HepG2 (cell line): ENCODE results near the gene RELB. TPM values are rescaled to one million over a fixed set of nuclear protein-coding genes. Genes with fewer than 3 reads are reported as not detected.
A peak's percentile ranks its signal among the peaks of the same experiment; 100 is the strongest.

Experiments used
- ATF1 ChIP-seq: IDR thresholded peaks from 2 replicates; pipeline ENCODE4 v1.6.1; 2016; ENCODE audit warnings: mild to moderate bottlenecking, control low read depth
- BRCA1 ChIP-seq: sonication (generic); formaldehyde crosslinking; IDR thresholded peaks from 2 replicates; pipeline ENCODE4 v1.4.0; 2020; ENCODE audit warnings: missing genetic modification reagents
- CENPT ChIP-seq: sonication (generic); formaldehyde crosslinking; IDR thresholded peaks from 2 replicates; pipeline ENCODE4 v1.8.0; 2022; ENCODE audit warnings: low read depth, mild to moderate bottlenecking, moderate library complexity, missing genetic modification reagents
- FOXJ3 ChIP-seq: sonication (generic); formaldehyde crosslinking; IDR thresholded peaks from 2 replicates; pipeline ENCODE4 v1.4.0; 2020; ENCODE audit warnings: missing genetic modification reagents, mild to moderate bottlenecking, borderline replicate concordance
- HNF1B ChIP-seq: sonication (generic); formaldehyde crosslinking; IDR thresholded peaks from 2 replicates; pipeline ENCODE4 v1.5.1; 2020; ENCODE audit warnings: mild to moderate bottlenecking, moderate library complexity, missing genetic modification reagents
- PBX2 ChIP-seq: IDR thresholded peaks from 2 replicates; pipeline ENCODE4 v1.6.1; 2016; ENCODE audit warnings: control low read depth
- REL ChIP-seq: sonication (generic); formaldehyde crosslinking; conservative IDR thresholded peaks from 2 replicates; pipeline ENCODE4 v1.8.0; 2022; ENCODE audit warnings: mild to moderate bottlenecking, missing genetic modification reagents, moderate library complexity
- SAFB2 ChIP-seq: sonication (generic); formaldehyde crosslinking; IDR thresholded peaks from 2 replicates; pipeline ENCODE4 v1.5.1; 2020; ENCODE audit warnings: missing genetic modification reagents, low read depth, mild to moderate bottlenecking, borderline replicate concordance
- SKIL ChIP-seq: sonication (generic); formaldehyde crosslinking; IDR thresholded peaks from 2 replicates; pipeline ENCODE4 v1.8.0; 2022; ENCODE audit warnings: missing genetic modification reagents, mild to moderate bottlenecking, moderate library complexity, borderline replicate concordance
- SNAI1 ChIP-seq: sonication (generic); formaldehyde crosslinking; IDR thresholded peaks from 2 replicates; pipeline ENCODE4 v1.5.0; 2020; ENCODE audit warnings: mild to moderate bottlenecking, missing genetic modification reagents, borderline replicate concordance
- TERF1 ChIP-seq: sonication (generic); formaldehyde crosslinking; IDR thresholded peaks from 2 replicates; pipeline ENCODE4 v1.8.0; 2022; ENCODE audit warnings: mild to moderate bottlenecking, missing genetic modification reagents, moderate library complexity
- TMF1 ChIP-seq: sonication (generic); formaldehyde crosslinking; IDR thresholded peaks from 2 replicates; pipeline ENCODE4 v1.8.1; 2022; ENCODE audit warnings: low read depth, missing genetic modification reagents
- ZNF234 ChIP-seq: sonication (generic); formaldehyde crosslinking; conservative IDR thresholded peaks from 2 replicates; pipeline ENCODE4 v1.5.1; 2020; ENCODE audit warnings: mild to moderate bottlenecking, missing genetic modification reagents
- ZNF362 ChIP-seq: sonication (generic); formaldehyde crosslinking; IDR thresholded peaks from 2 replicates; pipeline ENCODE4 v1.4.0; 2020; ENCODE audit warnings: missing genetic modification reagents, mild to moderate bottlenecking, borderline replicate concordance
- ZNF484 ChIP-seq: sonication (generic); formaldehyde crosslinking; IDR thresholded peaks from 2 replicates; pipeline ENCODE4 v1.5.1; 2020; ENCODE audit warnings: mild to moderate bottlenecking, low read depth, missing genetic modification reagents, borderline replicate concordance
- ZNF513 ChIP-seq: sonication (generic); formaldehyde crosslinking; conservative IDR thresholded peaks from 2 replicates; pipeline ENCODE4 v1.5.0; 2020; ENCODE audit warnings: missing genetic modification reagents
- ZSCAN31 ChIP-seq: sonication (generic); formaldehyde crosslinking; IDR thresholded peaks from 2 replicates; pipeline ENCODE4 v1.5.0; 2020; ENCODE audit warnings: low read depth, mild to moderate bottlenecking, missing genetic modification reagents
- polyA plus RNA-seq, 8 experiments: library from polyadenylated mRNA; depleted of rRNA in 3 of 8; stranded (reverse) in 7 of 8; unstranded in 1 of 8; fragments of >200 nt; fragmentation: Illumina TruSeq in 4 of 8; extraction: Trizol in 4 of 8; gene quantifications; 2 replicates each; pipeline versions ENCODE4 v1.2.1 to v1.2.3, GENCODE V29; 2011 to 2016; ENCODE audit warnings: low read depth in 4 of 8, missing spikeins in 1 of 8, mixed read lengths in 1 of 8; ENCODE audit not compliant: insufficient read depth in 1 of 8
- total RNA-seq, 5 experiments: library from RNA; depleted of rRNA; stranded (reverse); fragments of >200 nt; fragmentation: Illumina TruSeq; extraction: Trizol; gene quantifications; 2 replicates each; pipeline ENCODE4 v1.2.3, GENCODE V29; 2016; ENCODE audit warnings: low read depth in 1 of 5

RELB gene
- total and polyA plus RNA-seq, 2 of the 13 experiments (the other 11 are each of a cell fraction or from before 2014, with no cell fraction given) = 1.9 to 3.5 TPM

- no peak for TF ChIP-seq ZNF513
- TF ChIP-seq REL (CRISPR knock-in tag) = no peak
- TF ChIP-seq SNAI1 = peak; percentile 92; the same call in 1 of the 2 replicates
- no peak for TF ChIP-seq ZNF484
- no peak for TF ChIP-seq SKIL (CRISPR knock-in tag)
- no peak for TF ChIP-seq TMF1 (CRISPR knock-in tag)
- no peak for TF ChIP-seq FOXJ3 (CRISPR knock-in tag)
- no peak for TF ChIP-seq PBX2 (CRISPR knock-in tag)
- TF ChIP-seq HNF1B = peak; percentile 90
- TF ChIP-seq ZSCAN31 = no peak
- TF ChIP-seq ZNF362 = no peak
- no peak for TF ChIP-seq SAFB2 (CRISPR knock-in tag)
- no peak for TF ChIP-seq ZNF234
- TF ChIP-seq TERF1 (CRISPR knock-in tag) = no peak
- no peak for TF ChIP-seq BRCA1
- TF ChIP-seq CENPT (CRISPR knock-in tag) = 0 out of 2 replicates have a peak, but pooled peaks have one; percentile 32
- TF ChIP-seq ATF1 (CRISPR knock-in tag) = peak; percentile 89
Observed at GRCh38 chr19:44954649-44955504, 46.4 kb upstream of the RELB start, which contains the start of gene CLPTM1 (continued).
